K562 (cell line): ENCODE results near the gene LRP1-AS. TPM values are rescaled to one million over a fixed set of nuclear protein-coding genes. Genes with fewer than 3 reads are reported as not detected.

ENCODE experiments used
- ATAC-seq: fragments of 200-7000 bp; cut with Tn5 transposase; 3 replicates; pipeline ENCODE4 v1.9.1; 2020; ENCODE audit warnings: moderate library complexity
- BruUV-seq: library from RNA; stranded (reverse); fragments of 400-500 nt; replicated peaks from 2 replicates; lab custom pipeline; 2021; lab: Mats Ljungman, UMichigan
- CTCF ChIA-PET: fragments of 300-600 bp; formaldehyde crosslinking; extraction: SDS; loops from one replicate; lab custom pipeline; 2021; ENCODE audit warnings: low intra/inter-chr PET ratio; lab: Yijun Ruan, JAX
- POLR2A ChIA-PET: fragments of 300-600, 350-650 bp; sonication (Branson Sonifier 250); formaldehyde crosslinking; extraction: SDS; loops from one replicate; lab custom pipeline; 2021; ENCODE audit warnings: antibody characterized with exemption, inconsistent platforms; lab: Yijun Ruan, JAX
- DNase-seq, 4 experiments: peaks; one replicate each; pipeline versions ENCODE4 v3.0.0 to v3.0.0-alpha.2; 2011 to 2018; ENCODE audit warnings: low spot score in 3 of 4, mixed read lengths in 3 of 4; ENCODE audit errors: extremely low read depth in 1 of 4
- FAIRE-seq: peaks from 2 replicates; lab custom pipeline; 2011; peaks lifted over from hg19 to GRCh38; lab: Jason Lieb, UNC
- H2AFZ ChIP-seq: 2 replicates; pipeline ENCODE4 v1.6.0; 2011; ENCODE audit warnings: low read depth, low read length, control low read depth, inconsistent platforms
- H3K27ac ChIP-seq: fragments of 200-600 bp; 3 replicates; pipeline ENCODE4 v1.8.0; 2011; ENCODE audit warnings: low read depth, mild to moderate bottlenecking, control low read depth, inconsistent platforms, low read length, moderate library complexity, mixed read lengths; ENCODE audit errors: extremely low read depth
- H3K27me3 ChIP-seq, 2 experiments: fragments of 300-600 bp in 1 of 2; 2 replicates in 1 of 2; 3 replicates in 1 of 2; pipeline versions ENCODE4 v1.6.0 to v1.8.0; 2011; ENCODE audit warnings: inconsistent platforms in 2 of 2, low read length in 2 of 2, mild to moderate bottlenecking in 1 of 2, mixed read lengths in 1 of 2, moderate library complexity in 1 of 2; ENCODE audit not compliant: control insufficient read depth in 2 of 2, insufficient read depth in 2 of 2
- H3K36me3 ChIP-seq: fragments of 300-600 bp; 3 replicates; pipeline ENCODE4 v1.8.0; 2011; ENCODE audit warnings: mild to moderate bottlenecking, low read length, inconsistent platforms; ENCODE audit not compliant: control insufficient read depth, insufficient read depth
- H3K4me1 ChIP-seq, 2 experiments: fragments of 200-600 bp in 1 of 2; replicated peaks in 1 of 2; 2 replicates in 1 of 2; 3 replicates in 1 of 2; pipeline versions ENCODE4 v1.5.1 to v1.8.0; 2011; ENCODE audit warnings: inconsistent platforms in 2 of 2, low read length in 2 of 2, mild to moderate bottlenecking in 1 of 2, mixed read lengths in 1 of 2, moderate library complexity in 1 of 2; ENCODE audit not compliant: control insufficient read depth in 2 of 2, insufficient read depth in 2 of 2
- H3K4me2 ChIP-seq: 2 replicates; pipeline ENCODE4 v1.6.1; 2011; ENCODE audit warnings: low read length, control low read depth, inconsistent platforms, mixed read lengths; ENCODE audit not compliant: insufficient read depth
- H3K4me3 ChIP-seq: fragments of 200-600 bp; sonication (generic), shearing (Covaris generic); 2 replicates; pipeline ENCODE4 v1.5.1; 2016; ENCODE audit warnings: control low read depth, inconsistent platforms
- H3K79me2 ChIP-seq: fragments of 200-600 bp; 3 replicates; pipeline ENCODE4 v1.8.0; 2011; ENCODE audit warnings: low read length, inconsistent platforms; ENCODE audit not compliant: control insufficient read depth, insufficient read depth
- H3K9ac ChIP-seq, 2 experiments: 2 replicates each; pipeline versions ENCODE4 v1.6.0 to v1.6.1; 2011; ENCODE audit warnings: low read depth in 2 of 2, low read length in 2 of 2, control low read depth in 1 of 2, inconsistent platforms in 1 of 2, mild to moderate bottlenecking in 1 of 2, mixed read lengths in 1 of 2; ENCODE audit not compliant: insufficient read depth in 1 of 2
- H3K9me1 ChIP-seq: one replicate; pipeline ENCODE4 v1.6.0; 2011; ENCODE audit warnings: inconsistent platforms, mild to moderate bottlenecking, low read length, moderate library complexity; ENCODE audit not compliant: control insufficient read depth, insufficient read depth
- H3K9me3 ChIP-seq: replicated peaks from 2 replicates; pipeline ENCODE4 v1.5.1; 2011; ENCODE audit warnings: low read depth, low read length, inconsistent platforms; ENCODE audit not compliant: control insufficient read depth, insufficient read depth
- H4K20me1 ChIP-seq: replicated peaks from 2 replicates; pipeline ENCODE4 v1.6.1; 2011; ENCODE audit warnings: low read length, inconsistent platforms, mixed read lengths; ENCODE audit not compliant: control insufficient read depth, insufficient read depth
- FIP1L1 ChIP-seq: fragments of 200-400 bp; formaldehyde crosslinking; IDR thresholded peaks from 2 replicates; pipeline ENCODE4 v1.6.1; 2018; ENCODE audit warnings: mild to moderate bottlenecking, low read depth, low read length; ENCODE audit not compliant: poor library complexity, severe bottlenecking
- FOXM1 ChIP-seq, 2 experiments: fragments of 450-650 bp in 1 of 2; sonication (generic) in 1 of 2; formaldehyde crosslinking in 1 of 2; IDR thresholded peaks; 2 replicates each; pipeline versions ENCODE4 v1.6.1 to v1.9.0; 2017 to 2022; ENCODE audit warnings: low read depth in 2 of 2, mild to moderate bottlenecking in 2 of 2, missing genetic modification reagents in 1 of 2, moderate library complexity in 1 of 2
- NUFIP1 ChIP-seq: fragments of 450-650 bp; IDR thresholded peaks from 2 replicates; pipeline ENCODE4 v1.6.1; 2018; ENCODE audit not compliant: partially characterized antibody
- SPI1 ChIP-seq: IDR thresholded peaks from 2 replicates; pipeline ENCODE4 v1.6.1; 2011; ENCODE audit warnings: low read depth, low read length, control low read depth, borderline replicate concordance
- ZNF3 ChIP-seq: fragments of 250-450 bp; sonication (Bioruptor Pico); IDR thresholded peaks from 2 replicates; pipeline ENCODE4 v1.5.0; 2021; ENCODE audit warnings: mild to moderate bottlenecking, moderate library complexity
- ZNF384 ChIP-seq: IDR thresholded peaks from 2 replicates; pipeline ENCODE4 v1.6.1; 2012; ENCODE audit warnings: low read depth, low read length, improper control_type of control experiment
- ZNF764 ChIP-seq: fragments of 250-450 bp; sonication (Bioruptor Pico); IDR thresholded peaks from 2 replicates; pipeline ENCODE4 v1.4.0; 2020; ENCODE audit warnings: low read depth, mild to moderate bottlenecking, moderate library complexity
- WGBS: fragments of 100-300 bp; shearing (Covaris generic); methylation state at CpG from one replicate; pipeline ENCODE4 v1.1.6; 2016; ENCODE audit warnings: low coverage, mixed read lengths; ENCODE audit not compliant: insufficient coverage; ENCODE audit errors: missing lambda C conversion rate; 5-methylcytosine and 5-hydroxymethylcytosine counted together
- in situ Hi-C: fragments of 300-500 bp; cut with MboI; formaldehyde crosslinking; loops from 4 replicates; pipeline ENCODE4 v1.15.0; 2018; ENCODE audit warnings: inconsistent platforms, mixed read lengths
- intact Hi-C: fragments of 100-400 bp; cut with micrococcal nuclease; formaldehyde crosslinking; loops from 2 replicates; pipeline ENCODE4 v1.14.2; 2022
- polyA plus RNA-seq, 8 experiments: library from polyadenylated mRNA; depleted of rRNA in 4 of 8; stranded (reverse) in 5 of 8; unstranded in 3 of 8; fragments of >200 nt; fragmentation: Nextera tagmentation in 2 of 8; fragmentation: Illumina TruSeq in 1 of 8; extraction: Ambion mirVana in 2 of 8; extraction: Trizol in 1 of 8; gene quantifications; 2 replicates each; pipeline versions ENCODE4 v1.2.1 to v1.2.3, GENCODE V29; 2011 to 2014; ENCODE audit warnings: inconsistent platforms in 1 of 8, missing spikeins in 1 of 8
- total RNA-seq, 7 experiments: library from RNA; depleted of rRNA in 6 of 7; stranded (reverse); fragments of >200 nt in 6 of 7; fragmentation: Illumina TruSeq in 2 of 7; extraction: Trizol in 2 of 7; gene quantifications; 2 replicates each; pipeline versions ENCODE4 v1.2.1 to v1.2.3, GENCODE V29; 2011 to 2021; ENCODE audit warnings: low replicate concordance in 1 of 7
- TF ChIP-seq, protein P1 (sequence below): fragments of 450-650 bp; formaldehyde crosslinking; IDR thresholded peaks from 2 replicates; pipeline ENCODE4 v1.4.0; 2020; ENCODE audit warnings: mild to moderate bottlenecking, moderate library complexity
- TF ChIP-seq, protein P2 (sequence below): IDR thresholded peaks from 2 replicates; pipeline ENCODE4 v1.6.1; 2012; ENCODE audit warnings: low read depth, low read length, improper control_type of control experiment, borderline replicate concordance
- TF ChIP-seq, protein P3 (sequence below): fragments of 250-450 bp; sonication (Bioruptor Pico); IDR thresholded peaks from 2 replicates; pipeline ENCODE4 v1.8.0; 2022; ENCODE audit warnings: inconsistent platforms

Gene LRP1-AS
- total and polyA plus RNA-seq, 9 of the 15 experiments (the other 6 are each of a cell fraction or from before 2014, with no cell fraction given), result not detected

DNA sequence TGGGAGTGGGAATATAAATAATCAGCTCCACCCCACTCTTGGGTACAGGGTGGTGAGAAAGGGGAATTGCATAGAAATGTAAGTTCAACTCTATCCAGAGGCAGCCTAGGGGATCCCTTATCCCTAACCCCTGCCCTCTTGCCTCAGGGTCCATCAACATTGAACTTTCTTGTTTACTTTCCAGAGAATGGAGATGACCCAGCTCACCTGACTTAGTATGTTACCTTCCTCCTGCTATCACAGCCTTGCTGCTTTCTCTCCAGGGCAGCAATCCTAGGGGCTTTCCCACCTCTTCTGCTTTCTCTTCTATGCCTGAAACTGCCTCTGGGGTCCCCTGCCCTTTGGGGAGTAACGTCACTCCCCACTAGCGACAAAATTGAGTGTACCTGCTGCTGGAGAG, 16.5 kb downstream of the LRP1-AS start:
- 11% methylated on average over 2 of the region's 2 CpGs for WGBS
- BruUV-seq, result no TSS peak
- Histone ChIP-seq H4K20me1 (no peaks in the 10 kb centered on the region), H3K9me1 (no peaks in the 10 kb centered on the region), H3K27me3 (no peaks in the 10 kb centered on the region), H3K79me2 (no peaks in the 10 kb centered on the region), H3K9ac (no peak overlapping the region), H3K4me2 (no peak overlapping the region), H3K4me1 (peaks cover 18 to 39% of the 10 kb centered on the region in 2 experiments), H3K4me3 (no peak overlapping the region), H3K9me3 (no peaks in the 10 kb centered on the region), H3K36me3 (no peaks in the 10 kb centered on the region)
- in situ Hi-C loops, result no loop called here
- ChIA-PET POLR2A (interaction anchor here (1.4 kb wide), 1 partner anchor 19 kb away, joined by 5 read pairs; no protein-coding TSS in a partner anchor), CTCF (no interaction called here)
- ATAC-seq, result no peak
- no peak for FAIRE-seq
- no peak for DNase-seq
- no peak for TF ChIP-seq ZNF764 (CRISPR knock-in tag)
- TF ChIP-seq, all 486 proteins: peak for 0
- no peak overlapping the region for H2AFZ ChIP-seq
- no peak overlapping the region for H3K27ac ChIP-seq
- intact Hi-C loops, result no loop called here

DNA sequence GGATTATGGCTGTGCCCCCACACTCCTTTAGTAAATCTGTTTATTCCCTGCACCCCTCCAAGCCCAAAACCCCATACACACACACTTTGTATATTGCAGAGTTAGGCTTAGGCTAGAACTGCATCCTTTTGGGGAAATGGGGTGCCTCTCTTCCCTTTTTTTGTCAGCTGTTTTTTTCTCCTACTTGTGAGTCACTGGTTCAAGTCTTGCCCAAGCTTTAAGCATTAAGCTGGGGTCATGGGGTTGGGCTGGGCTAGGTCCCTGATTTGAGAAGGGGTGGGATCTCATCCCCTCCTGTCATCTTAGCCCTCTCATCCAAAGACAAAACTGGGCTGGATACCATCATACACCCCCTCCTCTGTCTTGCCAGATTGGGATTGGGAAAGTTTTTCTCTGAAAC, 17.5 kb downstream of the LRP1-AS start:
- Histone ChIP-seq H3K4me2 (no peak overlapping the region), H3K36me3 (no peaks in the 10 kb centered on the region), H3K79me2 (no peaks in the 10 kb centered on the region), H3K27ac (no peak overlapping the region), H3K9me3 (no peaks in the 10 kb centered on the region), H3K4me3 (no peak overlapping the region), H2AFZ (no peak overlapping the region), H3K4me1 (peaks cover 18 to 35% of the 10 kb centered on the region in 2 experiments), H3K9me1 (no peaks in the 10 kb centered on the region), H3K9ac (no peak overlapping the region), H3K27me3 (no peaks in the 10 kb centered on the region), H4K20me1 (no peaks in the 10 kb centered on the region)
- in situ Hi-C loops (no loop called here), intact Hi-C loops (loop anchor here (10.0 kb wide), 1 partner anchor 115 kb away; no protein-coding TSS in a partner anchor)
- no peak for DNase-seq
- FAIRE-seq, result no peak
- no TSS peak for BruUV-seq
- no peak for ATAC-seq
- POLR2A ChIA-PET, result interaction anchor here (0.6 to 0.7 kb wide), 2 partner anchors 605 to 790 kb away, joined by 3 to 4 read pairs; no protein-coding TSS in a partner anchor
- CTCF ChIA-PET, result no interaction called here
- TF ChIP-seq FIP1L1 (no peak), SPI1 (0 out of 2 replicates have a peak, but pooled peaks have one; percentile 39), ZNF384 (peak; percentile 47; the same call in 1 of the 2 replicates), ZNF3 (CRISPR knock-in tag) (no peak), FOXM1 (IDR thresholded peaks at IDR 0.05; ENCODE audit: low read depth) (no peak), FOXM1 (CRISPR knock-in tag; IDR thresholded peaks at IDR 0.05; ENCODE audit: low read depth) (no peak), NUFIP1 (no peak)
- TF ChIP-seq, protein P1, sequence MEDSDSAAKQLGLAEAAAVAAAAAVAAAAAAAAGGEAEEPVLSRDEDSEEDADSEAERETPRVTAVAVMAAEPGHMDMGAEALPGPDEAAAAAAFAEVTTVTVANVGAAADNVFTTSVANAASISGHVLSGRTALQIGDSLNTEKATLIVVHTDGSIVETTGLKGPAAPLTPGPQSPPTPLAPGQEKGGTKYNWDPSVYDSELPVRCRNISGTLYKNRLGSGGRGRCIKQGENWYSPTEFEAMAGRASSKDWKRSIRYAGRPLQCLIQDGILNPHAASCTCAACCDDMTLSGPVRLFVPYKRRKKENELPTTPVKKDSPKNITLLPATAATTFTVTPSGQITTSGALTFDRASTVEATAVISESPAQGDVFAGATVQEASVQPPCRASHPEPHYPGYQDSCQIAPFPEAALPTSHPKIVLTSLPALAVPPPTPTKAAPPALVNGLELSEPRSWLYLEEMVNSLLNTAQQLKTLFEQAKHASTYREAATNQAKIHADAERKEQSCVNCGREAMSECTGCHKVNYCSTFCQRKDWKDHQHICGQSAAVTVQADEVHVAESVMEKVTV, result no peak
- TF ChIP-seq, protein P2, sequence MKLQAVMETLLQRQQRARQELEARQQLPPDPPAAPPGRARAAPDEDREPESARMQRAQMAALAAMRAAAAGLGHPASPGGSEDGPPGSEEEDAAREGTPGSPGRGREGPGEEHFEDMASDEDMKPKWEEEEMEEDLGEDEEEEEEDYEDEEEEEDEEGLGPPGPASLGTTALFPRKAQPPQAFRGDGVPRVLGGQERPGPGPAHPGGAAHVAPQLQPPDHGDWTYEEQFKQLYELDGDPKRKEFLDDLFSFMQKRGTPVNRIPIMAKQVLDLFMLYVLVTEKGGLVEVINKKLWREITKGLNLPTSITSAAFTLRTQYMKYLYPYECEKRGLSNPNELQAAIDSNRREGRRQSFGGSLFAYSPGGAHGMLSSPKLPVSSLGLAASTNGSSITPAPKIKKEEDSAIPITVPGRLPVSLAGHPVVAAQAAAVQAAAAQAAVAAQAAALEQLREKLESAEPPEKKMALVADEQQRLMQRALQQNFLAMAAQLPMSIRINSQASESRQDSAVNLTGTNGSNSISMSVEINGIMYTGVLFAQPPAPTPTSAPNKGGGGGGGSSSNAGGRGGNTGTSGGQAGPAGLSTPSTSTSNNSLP, result no peak
- TF ChIP-seq, protein P3, sequence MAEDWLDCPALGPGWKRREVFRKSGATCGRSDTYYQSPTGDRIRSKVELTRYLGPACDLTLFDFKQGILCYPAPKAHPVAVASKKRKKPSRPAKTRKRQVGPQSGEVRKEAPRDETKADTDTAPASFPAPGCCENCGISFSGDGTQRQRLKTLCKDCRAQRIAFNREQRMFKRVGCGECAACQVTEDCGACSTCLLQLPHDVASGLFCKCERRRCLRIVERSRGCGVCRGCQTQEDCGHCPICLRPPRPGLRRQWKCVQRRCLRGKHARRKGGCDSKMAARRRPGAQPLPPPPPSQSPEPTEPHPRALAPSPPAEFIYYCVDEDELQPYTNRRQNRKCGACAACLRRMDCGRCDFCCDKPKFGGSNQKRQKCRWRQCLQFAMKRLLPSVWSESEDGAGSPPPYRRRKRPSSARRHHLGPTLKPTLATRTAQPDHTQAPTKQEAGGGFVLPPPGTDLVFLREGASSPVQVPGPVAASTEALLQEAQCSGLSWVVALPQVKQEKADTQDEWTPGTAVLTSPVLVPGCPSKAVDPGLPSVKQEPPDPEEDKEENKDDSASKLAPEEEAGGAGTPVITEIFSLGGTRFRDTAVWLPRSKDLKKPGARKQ (CRISPR knock-in tag), result no peak
